DMS153 (cell line): Measurements from ENCODE around the gene CBLB.
A peak's percentile ranks its signal among the peaks of the same experiment; 100 is the strongest.

Experiments used
- DNase-seq: peaks from one replicate; lab custom pipeline; 2025; lab: John Stamatoyannopoulos, UW

CBLB gene

GRCh38 chr3:105688821-105689220 lies 180.0 kb downstream of the CBLB start:
- DNase-seq = peak; percentile 70

GRCh38 chr3:105686278-105686897 lies 182.4 kb downstream of the CBLB start:
- DNase-seq = no peak

- DNase-seq = no peak
Observed at GRCh38 chr3:105679951-105680350, 188.9 kb downstream of the CBLB start.

GRCh38 chr3:105678017-105678416 lies 190.8 kb downstream of the CBLB start:
- no peak for DNase-seq

- no peak for DNase-seq
Observed at GRCh38 chr3:105676621-105677300, 192.1 kb downstream of the CBLB start.

GRCh38 chr3:105674437-105675065 lies 194.3 kb downstream of the CBLB start:
- DNase-seq = no peak

- DNase-seq = no peak
Observed at GRCh38 chr3:105672996-105673395, 195.8 kb downstream of the CBLB start.

GRCh38 chr3:105662306-105662705 lies 206.5 kb downstream of the CBLB start:
- DNase-seq = no peak

GRCh38 chr3:105661461-105661860 lies 207.4 kb downstream of the CBLB start:
- no peak for DNase-seq

- DNase-seq = no peak
Observed at GRCh38 chr3:105656651-105657504, 211.9 kb downstream of the CBLB start.

- DNase-seq = no peak
Observed at GRCh38 chr3:105653868-105654267, 214.9 kb downstream of the CBLB start.

- no peak for DNase-seq
Observed at GRCh38 chr3:105653166-105653565, 215.6 kb downstream of the CBLB start.

GRCh38 chr3:105649480-105649879 lies 219.3 kb downstream of the CBLB start:
- DNase-seq = no peak

GRCh38 chr3:105647047-105647446 lies 221.8 kb downstream of the CBLB start:
- no peak for DNase-seq

- no peak for DNase-seq
Observed at GRCh38 chr3:105639131-105639530, 229.7 kb downstream of the CBLB start.

GRCh38 chr3:105634708-105635107 lies 234.1 kb downstream of the CBLB start:
- DNase-seq = no peak

- no peak for DNase-seq
Observed at GRCh38 chr3:105629718-105630117, 239.1 kb downstream of the CBLB start.

GRCh38 chr3:105626739-105627138 lies 242.1 kb downstream of the CBLB start:
- DNase-seq = no peak

GRCh38 chr3:105622169-105622568 lies 246.6 kb downstream of the CBLB start:
- DNase-seq = no peak

- DNase-seq = no peak
Observed at GRCh38 chr3:105620236-105620635, 248.6 kb downstream of the CBLB start.

GRCh38 chr3:105619651-105620050 lies 249.2 kb downstream of the CBLB start:
- no peak for DNase-seq

GRCh38 chr3:105618556-105618955 lies 250.3 kb downstream of the CBLB start:
- DNase-seq = no peak
